ENCODE results near the gene MRPL38. TPM values are rescaled to one million over a fixed set of nuclear protein-coding genes. Genes with fewer than 3 reads are reported as not detected.
A peak's percentile ranks its signal among the peaks of the same experiment; 100 is the strongest.
"Not testable (repeated sequence)": the region's sequence is repeated elsewhere in the genome, so short reads cannot be mapped to it uniquely, and the experiment has no call there.

The MRPL38 gene
- total RNA-seq, 1 experiment from 2014 or later, result 100 TPM

GRCh38 chr17:75855310-75856061 is 49.2 kb downstream of the MRPL38 start, which contains the start of gene WBP2:
Gene WBP2, minus strand, starts transcription at chr17:75855335. Its CDS starts 38 bp downstream, at chr17:75855297.
- H3K27me3 ChIP-seq, result no peaks in the 10 kb centered on the region
- DNase-seq, result peak; percentile 99
- peaks cover 10% of the 10 kb centered on the region for H3K36me3 ChIP-seq
- H3K4me3 ChIP-seq, result peak within 1 kb of the TSS; percentile 93
- H3K9me3 ChIP-seq, result no peaks in the 10 kb centered on the region

- H3K9me3 ChIP-seq, result no peaks in the 10 kb centered on the region
- peak overlapping the region; percentile 93 for H3K4me3 ChIP-seq
- no peak for DNase-seq
- no peaks in the 10 kb centered on the region for H3K27me3 ChIP-seq
- peaks cover 13% of the 10 kb centered on the region for H3K36me3 ChIP-seq
These were observed 49.8 kb downstream of the MRPL38 start for GRCh38 chr17:75854881-75855309.

- peak overlapping the region; percentile 93 for H3K4me3 ChIP-seq
- H3K9me3 ChIP-seq, result no peaks in the 10 kb centered on the region
- DNase-seq, result peak; percentile 44
- H3K27me3 ChIP-seq, result no peaks in the 10 kb centered on the region
- H3K36me3 ChIP-seq, result peaks cover 13% of the 10 kb centered on the region
These were observed 50.5 kb downstream of the MRPL38 start for GRCh38 chr17:75854101-75854748.

GRCh38 chr17:75853433-75853832 is 51.3 kb downstream of the MRPL38 start:
- H3K4me3 ChIP-seq, result no peak overlapping the region
- H3K27me3 ChIP-seq, result no peaks in the 10 kb centered on the region
- H3K9me3 ChIP-seq, result no peaks in the 10 kb centered on the region
- H3K36me3 ChIP-seq, result peaks cover 13% of the 10 kb centered on the region
- peak; percentile 49 for DNase-seq

- not testable (repeated sequence) for H3K4me3 ChIP-seq, DNase-seq, H3K9me3 ChIP-seq, H3K27me3 ChIP-seq
- H3K36me3 ChIP-seq, result peaks cover 29% of the 10 kb centered on the region
These were observed 53.0 kb downstream of the MRPL38 start for GRCh38 chr17:75851693-75851991.

GRCh38 chr17:75850928-75851692 is 53.6 kb downstream of the MRPL38 start:
- H3K36me3 ChIP-seq, result peaks cover 29% of the 10 kb centered on the region
- DNase-seq, result no peak
- H3K27me3 ChIP-seq, result no peaks in the 10 kb centered on the region
- no peaks in the 10 kb centered on the region for H3K9me3 ChIP-seq
- no peak overlapping the region for H3K4me3 ChIP-seq

- Histone ChIP-seq H3K36me3 (peaks cover 34% of the 10 kb centered on the region), H3K27me3 (no peaks in the 10 kb centered on the region), H3K4me3 (no peak overlapping the region), H3K9me3 (no peaks in the 10 kb centered on the region)
- DNase-seq, result no peak
These were observed 55.0 kb downstream of the MRPL38 start for GRCh38 chr17:75849724-75850123.

GRCh38 chr17:75849279-75849646 is 55.4 kb downstream of the MRPL38 start:
- no peak for DNase-seq
- peaks cover 34% of the 10 kb centered on the region for H3K36me3 ChIP-seq
- H3K4me3 ChIP-seq, result no peak overlapping the region
- H3K9me3 ChIP-seq, result no peaks in the 10 kb centered on the region
- H3K27me3 ChIP-seq, result no peaks in the 10 kb centered on the region

Other genes with a start within 250 kb of the MRPL38 start
- gene RECQL5, start 237.7 kb downstream of the MRPL38 start, total RNA-seq (2014; rRNA removed; shearing (Covaris generic); ENCODE audit: low replicate concordance), result 16.8 and 23.0 TPM in 2 replicates
- gene SAP30BP, start 237.5 kb downstream of the MRPL38 start, total RNA-seq (2014; rRNA removed; shearing (Covaris generic); ENCODE audit: low replicate concordance), result 105 and 108 TPM in 2 replicates
- not detected in 2 replicates for gene ITGB4, start 183.4 kb downstream of the MRPL38 start, total RNA-seq (2014; rRNA removed; shearing (Covaris generic); ENCODE audit: low replicate concordance)
- 30.4 and 51.1 TPM in 2 replicates for gene GALK1, start 139.7 kb downstream of the MRPL38 start, total RNA-seq (2014; rRNA removed; shearing (Covaris generic); ENCODE audit: low replicate concordance)
- 16.0 and 48.1 TPM in 2 replicates for gene UNK, start 120.1 kb downstream of the MRPL38 start, total RNA-seq (2014; rRNA removed; shearing (Covaris generic); ENCODE audit: low replicate concordance)
- 0.20 and 0.23 TPM in 2 replicates for gene UNC13D, start 60.5 kb downstream of the MRPL38 start, total RNA-seq (2014; rRNA removed; shearing (Covaris generic); ENCODE audit: low replicate concordance)
- 6.6 and 7.9 TPM in 2 replicates for gene WBP2, start 49.5 kb downstream of the MRPL38 start, total RNA-seq (2014; rRNA removed; shearing (Covaris generic); ENCODE audit: low replicate concordance)
- 40.4 and 54.2 TPM in 2 replicates for gene TRIM47, start 26.3 kb downstream of the MRPL38 start, total RNA-seq (2014; rRNA removed; shearing (Covaris generic); ENCODE audit: low replicate concordance)
- 27.6 and 49.4 TPM in 2 replicates for gene TRIM65, start 7.9 kb downstream of the MRPL38 start, total RNA-seq (2014; rRNA removed; shearing (Covaris generic); ENCODE audit: low replicate concordance)
- gene FBF1, start 36.2 kb upstream of the MRPL38 start, total RNA-seq (2014; rRNA removed; shearing (Covaris generic); ENCODE audit: low replicate concordance), result 13.4 and 15.2 TPM in 2 replicates
- 24.5 and 26.9 TPM in 2 replicates for gene ACOX1, start 74.3 kb upstream of the MRPL38 start, total RNA-seq (2014; rRNA removed; shearing (Covaris generic); ENCODE audit: low replicate concordance)
- gene TEN1, start 74.4 kb upstream of the MRPL38 start, total RNA-seq (2014; rRNA removed; shearing (Covaris generic); ENCODE audit: low replicate concordance), result 23.2 and 23.9 TPM in 2 replicates
- gene CDK3, start 96.0 kb upstream of the MRPL38 start, total RNA-seq (2014; rRNA removed; shearing (Covaris generic); ENCODE audit: low replicate concordance), result 1.3 and 6.4 TPM in 2 replicates
- not detected in 2 replicates for gene EVPL, start 122.4 kb upstream of the MRPL38 start, total RNA-seq (2014; rRNA removed; shearing (Covaris generic); ENCODE audit: low replicate concordance)
- gene SRP68, start 167.6 kb upstream of the MRPL38 start, total RNA-seq (2014; rRNA removed; shearing (Covaris generic); ENCODE audit: low replicate concordance), result 70.0 and 99.9 TPM in 2 replicates
- gene GALR2, start 169.9 kb upstream of the MRPL38 start, total RNA-seq (2014; rRNA removed; shearing (Covaris generic); ENCODE audit: low replicate concordance), result not detected in 2 replicates
- not detected in 2 replicates for gene ZACN, start 174.3 kb upstream of the MRPL38 start, total RNA-seq (2014; rRNA removed; shearing (Covaris generic); ENCODE audit: low replicate concordance)
- gene EXOC7, start 198.9 kb upstream of the MRPL38 start, total RNA-seq (2014; rRNA removed; shearing (Covaris generic); ENCODE audit: low replicate concordance), result 54.5 and 81.8 TPM in 2 replicates
- gene FOXJ1, start 236.4 kb upstream of the MRPL38 start, total RNA-seq (2014; rRNA removed; shearing (Covaris generic); ENCODE audit: low replicate concordance), result not detected in 2 replicates